CD4-positive, alpha-beta T cell treated with Interleukin-6 for 4 hours (primary cell): Measurements from ENCODE around the gene SH2D3A.
A peak's percentile ranks its signal among the peaks of the same experiment; 100 is the strongest.

ENCODE experiments used
- DNase-seq: peaks from one replicate; pipeline ENCODE4 v3.0.0-alpha.2; 2020; ENCODE audit warnings: mixed read lengths

SH2D3A gene

GRCh38 chr19:6736917-6737283 lies 30.3 kb downstream of the SH2D3A start:
- no peak for DNase-seq

GRCh38 chr19:6736169-6736916 lies 30.9 kb downstream of the SH2D3A start:
- DNase-seq, result peak; percentile 70

GRCh38 chr19:6735181-6735911 lies 31.9 kb downstream of the SH2D3A start:
- DNase-seq, result no peak

- DNase-seq, result no peak
Observed at GRCh38 chr19:6734096-6734696, 33.0 kb downstream of the SH2D3A start.

GRCh38 chr19:6733338-6734095 lies 33.7 kb downstream of the SH2D3A start:
- no peak for DNase-seq

GRCh38 chr19:6732803-6733337 lies 34.4 kb downstream of the SH2D3A start:
- no peak for DNase-seq

GRCh38 chr19:6731822-6732221 lies 35.4 kb downstream of the SH2D3A start:
- no peak for DNase-seq

GRCh38 chr19:6730941-6731670 lies 36.1 kb downstream of the SH2D3A start:
- DNase-seq, result no peak

- no peak for DNase-seq
Observed at GRCh38 chr19:6730153-6730804, 37.0 kb downstream of the SH2D3A start.

GRCh38 chr19:6729573-6730152 lies 37.6 kb downstream of the SH2D3A start:
- no peak for DNase-seq

- no peak for DNase-seq
Observed at GRCh38 chr19:6728346-6728745, 38.9 kb downstream of the SH2D3A start.

- no peak for DNase-seq
Observed at GRCh38 chr19:6725513-6726231, 41.6 kb downstream of the SH2D3A start.

GRCh38 chr19:6724631-6725492 lies 42.4 kb downstream of the SH2D3A start:
- DNase-seq, result no peak

- DNase-seq, result no peak
Observed at GRCh38 chr19:6723738-6724137, 43.5 kb downstream of the SH2D3A start.

GRCh38 chr19:6723108-6723618 lies 44.1 kb downstream of the SH2D3A start:
- DNase-seq, result no peak

GRCh38 chr19:6721773-6722172 lies 45.5 kb downstream of the SH2D3A start:
- DNase-seq, result no peak

- no peak for DNase-seq
Observed at GRCh38 chr19:6721138-6721474, 46.1 kb downstream of the SH2D3A start.

- no peak for DNase-seq
Observed at GRCh38 chr19:6720369-6721137, 46.7 kb downstream of the SH2D3A start, which contains the start of gene C3. C3 (minus strand) TSS chr19:6720650; CDS start chr19:6720589, 61 bp downstream.

GRCh38 chr19:6719992-6720368 lies 47.3 kb downstream of the SH2D3A start:
- DNase-seq, result no peak
